Liver (tissue), 3 donors: ENCODE results near the gene ADAMTS2.

Experiments used
- CTCF ChIP-seq: fragments of 150-350 bp; IDR thresholded peaks from 2 replicates; pipeline ENCODE4 v1.5.1; 2017; ENCODE audit warnings: improper control_type of control experiment, low read depth, low read length; ENCODE audit not compliant: missing input control
- EGR1 ChIP-seq, 2 donors: IDR thresholded peaks; 2 replicates each; pipeline ENCODE4 v1.6.1; 2016 to 2018; ENCODE audit warnings: antibody characterized with exemption in 2 of 2, low read depth in 2 of 2
- FOXA1 ChIP-seq: IDR thresholded peaks from 2 replicates; pipeline ENCODE4 v1.6.1; 2016; ENCODE audit warnings: antibody characterized with exemption
- GABPA ChIP-seq, 2 donors: IDR thresholded peaks in 1 of 2; conservative IDR thresholded peaks in 1 of 2; 2 replicates each; pipeline ENCODE4 v1.6.1; 2016; ENCODE audit warnings: antibody characterized with exemption in 2 of 2, mild to moderate bottlenecking in 1 of 2, moderate library complexity in 1 of 2
- NR2F2 ChIP-seq: IDR thresholded peaks from 2 replicates; pipeline ENCODE4 v1.6.1; 2016; ENCODE audit warnings: antibody characterized with exemption
- RAD21 ChIP-seq, 2 donors: IDR thresholded peaks; 2 replicates each; pipeline ENCODE4 v1.6.1; 2016; ENCODE audit warnings: antibody characterized with exemption in 2 of 2, mild to moderate bottlenecking in 2 of 2
- RXRA ChIP-seq, 2 donors: IDR thresholded peaks; 2 replicates each; pipeline ENCODE4 v1.6.1; 2017 to 2018; ENCODE audit warnings: antibody characterized with exemption in 2 of 2, mild to moderate bottlenecking in 1 of 2
- SP1 ChIP-seq: IDR thresholded peaks from 2 replicates; pipeline ENCODE4 v1.6.1; 2018; ENCODE audit warnings: antibody characterized with exemption, mild to moderate bottlenecking
- TAF1 ChIP-seq: conservative IDR thresholded peaks from 2 replicates; pipeline ENCODE4 v1.6.1; 2016; ENCODE audit warnings: antibody characterized with exemption, mild to moderate bottlenecking
- YY1 ChIP-seq: IDR thresholded peaks from 2 replicates; pipeline ENCODE4 v1.6.1; 2016; ENCODE audit warnings: antibody characterized with exemption, mild to moderate bottlenecking
- ZBTB33 ChIP-seq: IDR thresholded peaks from 2 replicates; pipeline ENCODE4 v1.6.1; 2016; ENCODE audit warnings: antibody characterized with exemption
- TF ChIP-seq, protein P1 (sequence below): IDR thresholded peaks from 2 replicates; pipeline ENCODE4 v1.6.1; 2016; ENCODE audit warnings: antibody characterized with exemption
- TF ChIP-seq, protein P2 (sequence below): IDR thresholded peaks from 2 replicates; pipeline ENCODE4 v1.6.1; 2016; ENCODE audit warnings: antibody characterized with exemption
- TF ChIP-seq, protein P3 (sequence below): IDR thresholded peaks from 2 replicates; pipeline ENCODE4 v1.6.1; 2016; ENCODE audit warnings: antibody characterized with exemption, mild to moderate bottlenecking
- donor health status: healthy.
- donor health status: healthy.

- TF ChIP-seq EGR1 (IDR thresholded peaks at IDR 0.05; ENCODE audit: low read depth in 2 of 2) (no peak), CTCF (no peak), YY1 (no peak), RAD21 (IDR thresholded peaks at IDR 0.05) (no peak), RXRA (IDR thresholded peaks at IDR 0.05) (no peak), FOXA1 (no peak), TAF1 (no peak), ZBTB33 (no peak), SP1 (no peak), GABPA (IDR thresholded peaks at IDR 0.05 in 1 of 2, conservative IDR thresholded peaks at IDR 0.05 in 1 of 2) (no peak), NR2F2 (no peak)
- TF ChIP-seq, protein P1, sequence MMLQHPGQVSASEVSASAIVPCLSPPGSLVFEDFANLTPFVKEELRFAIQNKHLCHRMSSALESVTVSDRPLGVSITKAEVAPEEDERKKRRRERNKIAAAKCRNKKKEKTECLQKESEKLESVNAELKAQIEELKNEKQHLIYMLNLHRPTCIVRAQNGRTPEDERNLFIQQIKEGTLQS, result no peak
- TF ChIP-seq, protein P2, sequence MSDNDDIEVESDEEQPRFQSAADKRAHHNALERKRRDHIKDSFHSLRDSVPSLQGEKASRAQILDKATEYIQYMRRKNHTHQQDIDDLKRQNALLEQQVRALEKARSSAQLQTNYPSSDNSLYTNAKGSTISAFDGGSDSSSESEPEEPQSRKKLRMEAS, result no peak
- TF ChIP-seq, protein P3, sequence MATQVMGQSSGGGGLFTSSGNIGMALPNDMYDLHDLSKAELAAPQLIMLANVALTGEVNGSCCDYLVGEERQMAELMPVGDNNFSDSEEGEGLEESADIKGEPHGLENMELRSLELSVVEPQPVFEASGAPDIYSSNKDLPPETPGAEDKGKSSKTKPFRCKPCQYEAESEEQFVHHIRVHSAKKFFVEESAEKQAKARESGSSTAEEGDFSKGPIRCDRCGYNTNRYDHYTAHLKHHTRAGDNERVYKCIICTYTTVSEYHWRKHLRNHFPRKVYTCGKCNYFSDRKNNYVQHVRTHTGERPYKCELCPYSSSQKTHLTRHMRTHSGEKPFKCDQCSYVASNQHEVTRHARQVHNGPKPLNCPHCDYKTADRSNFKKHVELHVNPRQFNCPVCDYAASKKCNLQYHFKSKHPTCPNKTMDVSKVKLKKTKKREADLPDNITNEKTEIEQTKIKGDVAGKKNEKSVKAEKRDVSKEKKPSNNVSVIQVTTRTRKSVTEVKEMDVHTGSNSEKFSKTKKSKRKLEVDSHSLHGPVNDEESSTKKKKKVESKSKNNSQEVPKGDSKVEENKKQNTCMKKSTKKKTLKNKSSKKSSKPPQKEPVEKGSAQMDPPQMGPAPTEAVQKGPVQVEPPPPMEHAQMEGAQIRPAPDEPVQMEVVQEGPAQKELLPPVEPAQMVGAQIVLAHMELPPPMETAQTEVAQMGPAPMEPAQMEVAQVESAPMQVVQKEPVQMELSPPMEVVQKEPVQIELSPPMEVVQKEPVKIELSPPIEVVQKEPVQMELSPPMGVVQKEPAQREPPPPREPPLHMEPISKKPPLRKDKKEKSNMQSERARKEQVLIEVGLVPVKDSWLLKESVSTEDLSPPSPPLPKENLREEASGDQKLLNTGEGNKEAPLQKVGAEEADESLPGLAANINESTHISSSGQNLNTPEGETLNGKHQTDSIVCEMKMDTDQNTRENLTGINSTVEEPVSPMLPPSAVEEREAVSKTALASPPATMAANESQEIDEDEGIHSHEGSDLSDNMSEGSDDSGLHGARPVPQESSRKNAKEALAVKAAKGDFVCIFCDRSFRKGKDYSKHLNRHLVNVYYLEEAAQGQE, result no peak
Observed at GRCh38 chr5:179168664-179169063, 176.6 kb downstream of the ADAMTS2 start.
